Activated naive CD4-positive, alpha-beta T cell treated with anti-CD3 and anti-CD28 coated beads for 36 hours (primary cell): ENCODE measurements around the gene TMEM229A. TPM values are rescaled to one million over a fixed set of nuclear protein-coding genes. Genes with fewer than 3 reads are reported as not detected.
A peak's percentile ranks its signal among the peaks of the same experiment; 100 is the strongest.
"Not testable (repeated sequence)": the region's sequence is repeated elsewhere in the genome, so short reads cannot be mapped to it uniquely, and the experiment has no call there.

Source experiments
- CTCF ChIA-PET: fragments of 350-600 bp; sonication (Branson Sonifier 250); formaldehyde crosslinking; loops from one replicate; lab custom pipeline; 2021; ENCODE audit warnings: antibody characterized with exemption; lab: Charles Lee
- DNase-seq: peaks from one replicate; pipeline ENCODE4 v3.0.0-alpha.2; 2020
- H3K27ac Mint-ChIP-seq: one replicate; pipeline ENCODE4 v1.8.0; 2021; ENCODE audit warnings: mild to moderate bottlenecking, mixed read lengths
- H3K27me3 Mint-ChIP-seq: one replicate; pipeline ENCODE4 v1.8.0; 2021; ENCODE audit warnings: low read depth, mixed read lengths
- H3K36me3 Mint-ChIP-seq: one replicate; pipeline ENCODE4 v1.8.0; 2021; ENCODE audit warnings: low read depth, mixed read lengths
- H3K4me1 Mint-ChIP-seq: one replicate; pipeline ENCODE4 v1.8.0; 2021; ENCODE audit warnings: low read depth, mixed read lengths
- H3K4me3 Mint-ChIP-seq: one replicate; pipeline ENCODE4 v1.8.0; 2021; ENCODE audit warnings: mild to moderate bottlenecking, moderate library complexity, mixed read lengths
- H3K9me3 Mint-ChIP-seq: one replicate; pipeline ENCODE4 v1.8.0; 2021; ENCODE audit warnings: mixed read lengths
- intact Hi-C: fragments of 100-400 bp; cut with micrococcal nuclease; formaldehyde crosslinking; loops from one replicate; pipeline ENCODE4 v1.15.1; 2023
- total RNA-seq, 2 experiments: library from RNA; stranded (reverse); gene quantifications; one replicate each; pipeline ENCODE4 v1.2.3, GENCODE V29; 2021

Gene TMEM229A
- total RNA-seq: not detected

DNA sequence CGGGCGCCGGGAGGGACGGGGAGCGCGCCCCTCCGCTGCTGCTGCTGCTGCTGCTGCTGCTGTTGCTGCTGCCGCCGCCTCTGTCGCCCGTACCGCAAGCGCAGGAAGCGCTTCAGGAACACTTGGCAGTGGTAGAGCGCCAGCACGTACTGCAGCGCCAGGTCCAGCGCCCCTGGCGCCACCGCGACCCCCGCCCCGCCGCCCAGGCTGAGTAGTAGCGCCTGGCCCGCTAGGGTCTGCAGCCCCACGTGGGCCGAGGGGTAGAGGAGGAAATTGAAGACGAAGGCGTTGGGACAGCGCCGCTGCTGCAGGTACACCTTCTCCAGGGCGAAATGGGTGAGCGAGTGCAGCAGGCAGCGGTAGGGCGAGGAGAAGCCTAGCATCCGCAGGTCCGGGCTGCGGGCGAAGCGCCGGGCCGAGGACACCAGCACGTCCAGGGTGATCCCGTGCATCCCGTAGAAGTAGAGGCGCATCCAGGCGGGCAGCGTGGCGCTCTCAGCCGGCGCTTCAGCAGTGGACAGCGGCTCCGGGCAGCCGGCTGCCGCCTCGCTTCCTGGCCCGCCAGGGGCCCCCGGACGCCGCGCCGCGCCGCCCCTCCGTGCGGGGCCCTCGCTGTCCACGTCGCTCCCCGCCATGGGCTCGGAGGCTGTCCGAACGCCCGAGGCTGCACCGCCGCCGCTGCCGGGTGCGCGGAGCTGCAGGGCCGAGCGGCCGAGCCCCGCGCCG lies at the start of gene TMEM229A:
TSS of gene TMEM229A (minus strand) at position 699 of the 726 bp plus-strand sequence. CDS start at position 635, 64 bp downstream.
- DNase-seq: peak; percentile 12
- Mint-ChIP-seq H3K9me3 (no peaks in the 10 kb centered on the region), H3K4me1 (peaks cover 10% of the 10 kb centered on the region), H3K27ac (no peak within 1 kb of the TSS), H3K36me3 (no peaks in the 10 kb centered on the region), H3K27me3 (peaks cover 38% of the 10 kb centered on the region), H3K4me3 (peak within 1 kb of the TSS; percentile 66)
- CTCF ChIA-PET: no interaction called here
- intact Hi-C loops: no loop called here

DNA sequence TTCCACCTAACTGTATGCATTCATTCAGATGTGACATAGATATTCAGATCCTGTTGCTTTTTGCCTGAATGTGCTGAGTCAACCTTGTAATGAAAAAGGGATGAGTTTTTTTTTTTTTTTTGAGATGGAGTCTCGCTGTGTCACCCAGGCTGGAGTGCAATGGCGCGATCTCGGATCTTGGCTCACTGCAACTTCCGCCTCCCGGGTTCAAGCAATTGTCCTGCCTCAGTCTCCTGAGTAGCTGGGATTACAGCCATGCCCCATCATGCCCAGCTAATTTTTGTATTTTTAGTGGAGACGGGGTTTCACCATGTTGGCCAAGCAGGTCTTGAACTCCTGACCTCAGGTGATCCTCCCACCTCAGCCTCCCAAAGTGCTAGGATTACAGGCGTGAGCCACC lies 49.4 kb upstream of the TMEM229A start:
- H3K27ac Mint-ChIP-seq, H3K27me3 Mint-ChIP-seq, H3K9me3 Mint-ChIP-seq, intact Hi-C loops, DNase-seq, H3K4me1 Mint-ChIP-seq, CTCF ChIA-PET, H3K36me3 Mint-ChIP-seq, H3K4me3 Mint-ChIP-seq: not testable (repeated sequence)

DNA sequence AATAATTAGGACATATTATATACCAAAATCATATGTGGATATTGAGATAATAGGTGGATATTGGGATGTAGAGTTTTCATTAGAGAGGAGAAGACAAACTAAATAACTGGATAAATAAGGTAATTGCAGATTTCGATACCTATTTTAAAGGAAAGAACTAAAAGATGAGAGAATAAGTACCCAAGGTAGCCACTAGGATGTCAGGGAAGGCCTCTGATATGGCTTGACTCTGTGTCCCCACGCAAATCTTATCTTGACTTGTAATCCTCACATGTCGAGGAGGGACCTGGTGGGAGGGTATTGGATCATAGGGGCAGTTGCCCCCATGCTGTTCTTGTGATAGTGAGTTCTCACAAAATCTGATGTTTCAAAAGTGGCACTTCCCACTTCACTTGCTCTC lies 44.7 kb upstream of the TMEM229A start:
- no peak overlapping the region for H3K27ac Mint-ChIP-seq
- H3K4me1 Mint-ChIP-seq: no peaks in the 10 kb centered on the region
- intact Hi-C loops: no loop called here
- no peak for DNase-seq
- no peaks in the 10 kb centered on the region for H3K36me3 Mint-ChIP-seq
- H3K27me3 Mint-ChIP-seq: no peaks in the 10 kb centered on the region
- H3K4me3 Mint-ChIP-seq: no peak overlapping the region
- CTCF ChIA-PET: no interaction called here
- H3K9me3 Mint-ChIP-seq: no peaks in the 10 kb centered on the region

DNA sequence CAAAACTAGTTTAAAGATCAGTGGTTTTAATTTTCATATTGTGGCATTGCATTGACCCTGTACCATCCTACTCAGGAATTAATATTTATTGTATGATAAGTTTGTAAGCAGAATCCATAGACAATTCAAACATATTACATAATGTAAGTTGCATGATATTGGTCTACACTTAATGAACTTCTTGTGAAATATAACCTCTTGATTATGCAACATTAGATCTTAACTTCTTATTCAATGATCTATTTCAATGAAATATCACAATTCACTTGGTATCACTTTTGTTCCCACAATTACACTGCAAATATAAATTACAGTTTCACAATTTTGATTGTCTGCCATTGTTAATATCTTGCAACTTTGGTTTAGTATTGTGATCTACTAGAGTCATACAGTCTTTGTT lies 44.0 kb upstream of the TMEM229A start:
- no peak overlapping the region for H3K27ac Mint-ChIP-seq
- intact Hi-C loops: no loop called here
- no peaks in the 10 kb centered on the region for H3K9me3 Mint-ChIP-seq
- no peak for DNase-seq
- no peaks in the 10 kb centered on the region for H3K27me3 Mint-ChIP-seq
- no peaks in the 10 kb centered on the region for H3K4me1 Mint-ChIP-seq
- no peaks in the 10 kb centered on the region for H3K36me3 Mint-ChIP-seq
- CTCF ChIA-PET: no interaction called here
- H3K4me3 Mint-ChIP-seq: no peak overlapping the region

DNA sequence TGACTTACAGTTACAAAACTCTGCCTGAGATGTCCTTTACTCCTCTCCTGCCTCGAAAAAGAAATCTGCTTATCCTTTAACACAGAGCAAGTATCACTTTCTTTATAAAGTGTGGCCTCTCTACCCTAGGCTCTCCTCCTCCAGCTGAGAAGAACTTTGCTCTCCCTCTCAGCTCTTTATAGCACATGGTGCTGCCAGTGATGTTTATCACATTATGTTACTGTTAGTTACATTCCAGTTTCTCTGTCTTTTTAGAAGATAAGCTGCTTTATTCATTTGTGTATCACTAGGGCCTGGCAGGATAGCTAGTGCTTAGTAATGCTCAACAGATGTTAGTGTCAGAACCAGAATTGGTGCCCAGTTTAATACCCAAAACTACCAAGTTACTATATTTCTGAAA lies 41.1 kb upstream of the TMEM229A start:
- Mint-ChIP-seq H3K4me1 (no peaks in the 10 kb centered on the region), H3K27ac (no peak overlapping the region), H3K27me3 (no peaks in the 10 kb centered on the region), H3K4me3 (no peak overlapping the region), H3K36me3 (no peaks in the 10 kb centered on the region), H3K9me3 (no peaks in the 10 kb centered on the region)
- intact Hi-C loops: no loop called here
- CTCF ChIA-PET: no interaction called here
- no peak for DNase-seq

DNA sequence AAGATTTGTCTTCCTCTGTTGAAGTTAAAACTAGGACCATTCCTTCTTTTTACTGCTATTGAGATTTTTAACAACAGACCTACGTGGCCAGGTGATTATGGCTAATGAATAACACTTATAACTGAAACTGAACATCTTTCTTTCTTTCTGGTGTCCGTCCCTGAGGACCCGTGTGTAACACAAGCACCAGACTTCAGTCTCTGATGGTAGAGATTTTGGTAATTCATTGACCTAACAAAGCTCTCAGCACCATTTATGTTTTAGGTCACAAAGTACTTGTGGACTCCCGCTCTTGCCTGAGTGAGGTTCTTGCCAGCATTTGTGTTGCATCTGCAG lies 40.4 kb upstream of the TMEM229A start:
- CTCF ChIA-PET: no interaction called here
- Mint-ChIP-seq H3K36me3 (no peaks in the 10 kb centered on the region), H3K4me3 (no peak overlapping the region), H3K9me3 (no peaks in the 10 kb centered on the region), H3K4me1 (no peaks in the 10 kb centered on the region), H3K27ac (no peak overlapping the region), H3K27me3 (no peaks in the 10 kb centered on the region)
- no peak for DNase-seq
- intact Hi-C loops: no loop called here

DNA sequence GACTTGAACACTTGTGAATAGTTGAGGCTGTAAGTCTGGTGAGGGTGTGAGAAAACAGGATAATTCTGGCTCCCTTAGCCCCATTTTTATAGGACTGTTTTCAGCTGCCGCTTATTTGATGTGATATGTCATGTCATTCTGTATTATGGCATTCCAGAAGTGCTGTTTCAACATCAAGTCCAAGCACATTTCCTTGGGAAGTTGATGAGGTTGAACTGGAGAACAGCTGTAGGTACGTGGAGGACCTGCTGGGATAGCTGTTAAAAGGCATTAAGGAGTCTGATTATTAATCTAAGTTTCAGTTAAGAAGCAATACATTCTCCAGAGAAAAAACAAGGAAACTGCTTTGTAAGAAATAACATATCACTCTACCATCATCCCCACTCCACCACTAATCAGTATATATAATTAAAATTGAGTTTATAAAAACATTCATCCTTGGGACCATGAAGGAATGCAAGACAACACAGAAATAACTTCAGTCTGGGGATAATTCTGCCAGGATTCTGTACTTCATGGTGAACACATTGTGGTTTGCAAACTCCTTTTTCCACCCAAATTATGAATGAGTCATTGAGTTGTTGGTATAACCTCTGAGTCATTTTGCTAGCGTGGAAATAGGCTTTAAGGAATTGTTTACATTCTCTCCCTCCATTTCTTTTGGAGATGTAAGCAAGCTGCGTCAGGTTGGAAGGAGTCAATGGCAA lies 39.9 kb upstream of the TMEM229A start:
- intact Hi-C loops: no loop called here
- no peaks in the 10 kb centered on the region for H3K9me3 Mint-ChIP-seq
- CTCF ChIA-PET: no interaction called here
- H3K27me3 Mint-ChIP-seq: no peaks in the 10 kb centered on the region
- H3K4me3 Mint-ChIP-seq: no peak overlapping the region
- H3K36me3 Mint-ChIP-seq: no peaks in the 10 kb centered on the region
- no peak for DNase-seq
- no peak overlapping the region for H3K27ac Mint-ChIP-seq
- H3K4me1 Mint-ChIP-seq: no peaks in the 10 kb centered on the region

- no peaks in the 10 kb centered on the region for H3K9me3 Mint-ChIP-seq
- no peaks in the 10 kb centered on the region for H3K36me3 Mint-ChIP-seq
- intact Hi-C loops: no loop called here
- CTCF ChIA-PET: no interaction called here
- H3K4me3 Mint-ChIP-seq: no peak overlapping the region
- H3K27me3 Mint-ChIP-seq: no peaks in the 10 kb centered on the region
- no peaks in the 10 kb centered on the region for H3K4me1 Mint-ChIP-seq
- H3K27ac Mint-ChIP-seq: no peak overlapping the region
- DNase-seq: no peak
Measured at GRCh38 chr7:124071843-124072242, 39.0 kb upstream of the TMEM229A start.

GRCh38 chr7:124062171-124062570 lies 29.3 kb upstream of the TMEM229A start:
- Mint-ChIP-seq H3K27me3 (no peaks in the 10 kb centered on the region), H3K4me1 (no peaks in the 10 kb centered on the region), H3K4me3 (no peak overlapping the region), H3K9me3 (no peaks in the 10 kb centered on the region), H3K27ac (no peak overlapping the region), H3K36me3 (no peaks in the 10 kb centered on the region)
- CTCF ChIA-PET: interaction anchor here (0.6 kb wide), 1 partner anchor 35 kb away, joined by 3 read pairs; no protein-coding TSS in a partner anchor
- DNase-seq: no peak
- intact Hi-C loops: no loop called here

- Mint-ChIP-seq H3K4me3 (no peak overlapping the region), H3K9me3 (no peaks in the 10 kb centered on the region), H3K36me3 (no peaks in the 10 kb centered on the region), H3K27me3 (no peaks in the 10 kb centered on the region), H3K4me1 (no peaks in the 10 kb centered on the region), H3K27ac (no peak overlapping the region)
- no peak for DNase-seq
- intact Hi-C loops: no loop called here
- CTCF ChIA-PET: no interaction called here
Measured at GRCh38 chr7:124060528-124060927, 27.7 kb upstream of the TMEM229A start.

DNA sequence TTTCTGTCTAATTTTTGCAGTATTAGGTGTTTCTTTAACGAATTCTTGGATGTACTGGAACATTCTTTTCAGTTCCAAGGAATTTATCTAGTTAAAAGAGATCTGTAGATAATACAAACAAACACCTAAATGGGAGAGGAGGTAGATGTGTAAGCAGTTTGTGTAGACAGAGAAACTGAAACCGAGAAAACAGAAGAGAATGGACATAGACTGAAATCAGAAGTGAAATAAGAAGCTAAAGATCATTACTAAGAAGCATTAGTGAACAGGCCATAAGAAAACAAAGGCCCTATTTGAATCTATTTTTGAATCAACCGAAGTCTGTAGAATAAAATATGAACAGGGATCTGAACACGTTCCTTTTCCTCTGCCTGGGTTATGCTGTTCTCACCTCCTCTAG lies 26.5 kb upstream of the TMEM229A start:
- Mint-ChIP-seq H3K4me1 (no peaks in the 10 kb centered on the region), H3K36me3 (no peaks in the 10 kb centered on the region), H3K9me3 (no peaks in the 10 kb centered on the region), H3K27ac (no peak overlapping the region), H3K4me3 (no peak overlapping the region), H3K27me3 (no peaks in the 10 kb centered on the region)
- DNase-seq: no peak
- intact Hi-C loops: no loop called here
- CTCF ChIA-PET: no interaction called here

DNA sequence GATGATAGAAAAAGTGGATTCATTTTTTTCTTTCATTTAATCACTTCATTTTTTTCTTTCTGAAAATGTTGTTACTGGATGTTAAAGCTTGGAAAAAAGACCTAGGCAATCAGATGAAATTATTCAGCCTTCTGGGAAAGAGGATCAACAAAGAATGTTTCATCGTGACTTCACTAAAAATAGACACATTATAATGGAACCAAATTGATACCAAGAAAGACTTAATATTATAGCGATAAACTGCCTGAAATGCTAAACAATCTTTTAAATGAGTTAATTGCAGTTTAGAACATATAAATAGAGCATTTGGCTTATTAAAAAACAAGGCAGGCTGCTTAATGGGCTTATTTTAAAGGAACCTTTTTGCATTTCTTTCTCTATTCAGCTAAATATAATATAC lies 25.6 kb upstream of the TMEM229A start:
- Mint-ChIP-seq H3K27ac (no peak overlapping the region), H3K4me1 (no peaks in the 10 kb centered on the region), H3K36me3 (no peaks in the 10 kb centered on the region), H3K9me3 (no peaks in the 10 kb centered on the region), H3K4me3 (no peak overlapping the region), H3K27me3 (no peaks in the 10 kb centered on the region)
- CTCF ChIA-PET: no interaction called here
- no peak for DNase-seq
- intact Hi-C loops: no loop called here

- no peak for DNase-seq
- Mint-ChIP-seq H3K4me3 (no peak overlapping the region), H3K9me3 (no peaks in the 10 kb centered on the region), H3K27me3 (no peaks in the 10 kb centered on the region), H3K4me1 (no peaks in the 10 kb centered on the region), H3K27ac (no peak overlapping the region), H3K36me3 (no peaks in the 10 kb centered on the region)
- intact Hi-C loops: no loop called here
- CTCF ChIA-PET: no interaction called here
Measured at GRCh38 chr7:124057872-124058271, 25.0 kb upstream of the TMEM229A start.
